NCI-H1694 (cell line): ENCODE data around the gene DCAF5.
"Not testable (repeated sequence)": the region's sequence is repeated elsewhere in the genome, so short reads cannot be mapped to it uniquely, and the experiment has no call there.

ENCODE experiments used
- DNase-seq: peaks from one replicate; lab custom pipeline; 2025; lab: John Stamatoyannopoulos, UW

DCAF5 gene

GRCh38 chr14:69152902-69153151 is at the start of gene DCAF5:
DCAF5 (minus strand) TSS chr14:69153119; CDS start chr14:69152978, 141 bp downstream.
- peak; percentile 89 for DNase-seq

GRCh38 chr14:69199786-69200185 is 46.9 kb upstream of the DCAF5 start:
- no peak for DNase-seq

- no peak for DNase-seq
Observed at GRCh38 chr14:69193721-69194120, 40.8 kb upstream of the DCAF5 start.

GRCh38 chr14:69191340-69192111 is 38.6 kb upstream of the DCAF5 start, which contains the start of gene EXD2:
EXD2 (plus strand) TSS chr14:69191498; CDS start chr14:69209471, 17,973 bp downstream.
- peak; percentile 94 for DNase-seq

- no peak for DNase-seq
Observed at GRCh38 chr14:69190191-69190590, 37.3 kb upstream of the DCAF5 start.

GRCh38 chr14:69183735-69184134 is 30.8 kb upstream of the DCAF5 start:
- DNase-seq: no peak

GRCh38 chr14:69182580-69182979 is 29.7 kb upstream of the DCAF5 start:
- not testable (repeated sequence) for DNase-seq

GRCh38 chr14:69181491-69181890 is 28.6 kb upstream of the DCAF5 start:
- DNase-seq: no peak

GRCh38 chr14:69175130-69175529 is 22.2 kb upstream of the DCAF5 start:
- no peak for DNase-seq

- no peak for DNase-seq
Observed at GRCh38 chr14:69171569-69171968, 18.6 kb upstream of the DCAF5 start.

- no peak for DNase-seq
Observed at GRCh38 chr14:69170839-69171238, 17.9 kb upstream of the DCAF5 start.

GRCh38 chr14:69165787-69166186 is 12.9 kb upstream of the DCAF5 start:
- DNase-seq: not testable (repeated sequence)

GRCh38 chr14:69161590-69161989 is 8.7 kb upstream of the DCAF5 start:
- no peak for DNase-seq

- no peak for DNase-seq
Observed at GRCh38 chr14:69156224-69156623, 3.3 kb upstream of the DCAF5 start.

GRCh38 chr14:69154779-69155178 is 1.9 kb upstream of the DCAF5 start:
- DNase-seq: no peak

GRCh38 chr14:69153873-69154270 is 953 bp upstream of the DCAF5 start:
- no peak for DNase-seq

- DNase-seq: no peak
Observed at GRCh38 chr14:69153152-69153872, 393 bp upstream of the DCAF5 start.

- DNase-seq: peak; percentile 34
Observed at GRCh38 chr14:69152181-69152901, 578 bp downstream of the DCAF5 start.

- DNase-seq: peak; percentile 59
Observed at GRCh38 chr14:69151458-69152180, 1.3 kb downstream of the DCAF5 start.

GRCh38 chr14:69149461-69150244 is 3.3 kb downstream of the DCAF5 start:
- no peak for DNase-seq

- no peak for DNase-seq
Observed at GRCh38 chr14:69142101-69142500, 10.8 kb downstream of the DCAF5 start.
